ENCODE data around the gene BCAS3. TPM values are rescaled to one million over a fixed set of nuclear protein-coding genes. Genes with fewer than 3 reads are reported as not detected.
A peak's percentile ranks its signal among the peaks of the same experiment; 100 is the strongest.
"Not testable (repeated sequence)": the region's sequence is repeated elsewhere in the genome, so short reads cannot be mapped to it uniquely, and the experiment has no call there.

The BCAS3 gene
- total RNA-seq, 3 donors from 2014 or later: 21.6 to 33.4 (median 32.1) TPM

DNA sequence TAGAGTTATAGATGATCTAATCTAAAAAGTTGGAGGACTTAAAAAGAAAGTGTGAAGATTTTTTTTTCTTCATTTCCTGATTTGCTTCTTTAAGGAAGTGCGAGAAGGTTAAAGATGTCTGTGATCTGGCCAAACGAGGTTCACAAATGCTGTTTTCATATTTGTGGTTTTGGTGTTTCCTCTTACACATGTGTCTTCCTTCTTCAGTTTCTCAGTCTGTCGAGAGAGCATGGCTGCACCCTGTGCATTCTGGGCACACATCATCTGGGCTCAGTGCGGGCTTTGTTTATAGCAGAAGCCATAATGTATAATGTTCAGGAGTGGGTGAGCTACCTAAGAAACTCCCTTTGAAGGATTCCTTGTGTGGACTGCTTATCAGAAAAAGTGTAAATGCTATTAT, 461.6 kb downstream of the BCAS3 start:
- H3K4me1 ChIP-seq (ENCODE audit: low read depth): peaks cover 10% of the 10 kb centered on the region
- H3K9me3 ChIP-seq: no peaks in the 10 kb centered on the region
- peak; percentile 40 to 57 (median 56) for DNase-seq
- H3K4me3 ChIP-seq: no peak overlapping the region
- peak; percentile 94 for ATAC-seq
- intact Hi-C loops (cut with DNase I, micrococcal nuclease): no loop called here
- H3K36me3 ChIP-seq (ENCODE audit: low read depth): no peaks in the 10 kb centered on the region
- no peak for TF ChIP-seq CTCF (IDR thresholded peaks at IDR 0.05)

DNA sequence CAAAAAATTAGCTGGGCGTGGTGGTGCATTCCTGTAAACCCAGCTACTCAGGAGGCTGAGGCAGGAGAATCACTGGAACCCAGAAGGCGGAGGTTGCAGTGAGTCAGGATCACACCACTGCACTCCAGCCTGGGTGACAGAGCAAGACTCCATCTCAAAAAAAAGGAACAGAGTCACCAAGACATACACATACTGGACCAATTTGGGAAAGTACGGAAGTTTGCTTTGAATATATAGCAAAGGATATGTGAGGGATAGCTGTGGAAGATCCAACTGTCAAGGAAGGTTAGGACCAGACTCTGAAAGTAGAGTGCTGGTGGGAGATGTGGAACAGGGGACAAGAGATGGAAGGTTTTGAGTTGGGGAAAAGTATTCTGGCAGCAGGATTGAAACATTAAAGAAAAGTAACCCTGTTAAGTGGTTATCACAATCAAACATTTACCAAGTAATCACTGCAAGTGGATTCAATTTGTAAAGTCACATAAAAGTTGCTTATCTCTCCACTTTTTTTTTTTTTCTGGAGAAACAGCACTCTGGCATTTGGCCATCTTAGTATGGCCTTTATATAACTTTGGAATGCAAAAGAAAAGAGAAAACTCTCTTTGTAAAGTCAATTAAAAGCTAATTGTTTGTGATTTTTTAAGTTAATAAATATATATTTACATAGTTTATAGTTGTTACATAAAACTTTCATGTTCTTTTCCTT, 462.6 kb downstream of the BCAS3 start:
- DNase-seq (no peak), ATAC-seq (peak; percentile 9)
- H3K9me3 ChIP-seq: no peaks in the 10 kb centered on the region

GRCh38 chr17:61143026-61143425, 465.4 kb downstream of the BCAS3 start:
- intact Hi-C loops (cut with DNase I, micrococcal nuclease): no loop called here

More for the DNA sequence above, 462.6 kb downstream of the BCAS3 start:
- H3K4me3 ChIP-seq: no peak overlapping the region
- H3K36me3 ChIP-seq (ENCODE audit: low read depth): no peaks in the 10 kb centered on the region
- intact Hi-C loops (cut with DNase I, micrococcal nuclease): no loop called here
- no peak for TF ChIP-seq CTCF (IDR thresholded peaks at IDR 0.05)
- peaks cover 10% of the 10 kb centered on the region for H3K4me1 ChIP-seq (ENCODE audit: low read depth)

GRCh38 chr17:61144137-61144536, 466.5 kb downstream of the BCAS3 start:
- DNase-seq (no peak), ATAC-seq (no peak)
- TF ChIP-seq CTCF (IDR thresholded peaks at IDR 0.05): no peak
- Histone ChIP-seq H3K4me3 (no peak overlapping the region), H3K4me1 (ENCODE audit: low read depth) (peaks cover 3% of the 10 kb centered on the region), H3K9me3 (no peaks in the 10 kb centered on the region), H3K36me3 (ENCODE audit: low read depth) (no peaks in the 10 kb centered on the region)
- intact Hi-C loops (cut with DNase I, micrococcal nuclease): no loop called here

More at GRCh38 chr17:61143026-61143425, 465.4 kb downstream of the BCAS3 start:
- no peak for DNase-seq
- Histone ChIP-seq H3K4me3 (no peak overlapping the region), H3K4me1 (ENCODE audit: low read depth) (peaks cover 10% of the 10 kb centered on the region), H3K9me3 (no peaks in the 10 kb centered on the region), H3K36me3 (ENCODE audit: low read depth) (no peaks in the 10 kb centered on the region)
- ATAC-seq: no peak
- TF ChIP-seq CTCF (IDR thresholded peaks at IDR 0.05): no peak

DNA sequence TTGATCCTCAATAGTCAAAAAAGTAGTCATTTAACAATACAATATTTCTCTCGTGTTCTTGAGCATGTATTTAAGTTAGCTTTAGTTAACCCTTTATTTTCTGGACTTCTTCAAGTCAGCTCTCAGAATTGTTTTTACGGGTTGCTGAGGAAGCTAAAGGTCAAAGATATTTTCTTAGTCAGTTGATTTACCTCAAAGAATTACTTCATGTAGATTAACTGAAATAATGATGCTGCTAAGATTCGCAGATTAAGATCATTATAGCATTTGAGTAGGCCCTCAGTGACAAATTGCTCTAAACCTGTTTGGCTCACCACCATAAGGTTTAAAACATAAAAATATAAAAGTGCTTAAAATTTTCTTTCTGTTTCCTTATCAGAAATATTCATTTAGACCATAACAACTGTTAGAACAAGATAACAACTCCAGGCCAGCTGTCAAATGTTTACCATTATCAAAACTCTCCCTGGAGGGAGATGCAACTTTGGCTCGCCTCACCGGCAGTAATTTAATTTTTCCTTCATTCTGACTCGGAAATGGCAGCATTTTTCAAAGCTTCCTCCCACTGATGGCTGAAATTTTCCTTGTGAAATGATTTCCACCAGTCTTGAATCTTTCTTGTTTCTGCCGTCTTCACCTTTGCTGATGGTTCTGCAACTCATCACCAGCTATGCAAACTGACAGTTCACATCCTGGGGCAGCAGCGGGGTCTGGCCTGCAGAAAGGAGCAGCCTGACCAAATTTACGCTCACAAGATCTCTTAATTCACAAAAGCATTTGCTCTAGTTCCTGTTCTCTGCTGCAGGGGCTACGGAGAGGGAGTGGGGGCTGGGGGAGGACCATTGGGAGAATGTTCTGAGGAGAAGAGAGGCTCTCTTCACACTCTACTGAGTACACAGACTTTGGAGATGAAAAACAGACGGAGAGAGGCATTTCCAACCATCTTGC, 467.2 kb downstream of the BCAS3 start:
- intact Hi-C loops (cut with DNase I, micrococcal nuclease): no loop called here
- no peak for ATAC-seq
- Histone ChIP-seq H3K36me3 (ENCODE audit: low read depth) (no peaks in the 10 kb centered on the region), H3K4me3 (no peak overlapping the region), H3K4me1 (ENCODE audit: low read depth) (no peaks in the 10 kb centered on the region), H3K9me3 (no peaks in the 10 kb centered on the region)
- TF ChIP-seq CTCF (IDR thresholded peaks at IDR 0.05): no peak
- no peak for DNase-seq

DNA sequence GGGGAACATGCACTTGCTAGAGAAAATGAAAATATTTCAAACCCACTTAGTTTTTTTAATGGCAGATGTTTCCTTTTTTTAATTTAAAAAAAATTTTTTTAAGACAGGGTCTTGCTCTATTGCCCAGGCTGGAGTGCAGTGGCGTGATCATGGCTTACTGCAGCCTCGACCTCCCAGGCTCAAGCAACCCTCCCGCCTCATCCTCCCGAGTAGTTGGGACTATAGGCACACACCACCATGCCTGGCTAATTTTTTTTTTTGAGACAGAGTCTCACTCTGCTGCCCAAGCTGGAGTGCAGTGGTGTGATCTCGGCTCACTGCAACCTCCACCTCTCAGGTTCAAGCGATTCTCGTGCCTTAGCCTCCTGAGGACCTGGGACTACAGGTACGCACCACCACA, 469.2 kb downstream of the BCAS3 start:
- H3K4me1 ChIP-seq (ENCODE audit: low read depth); H3K36me3 ChIP-seq (ENCODE audit: low read depth); DNase-seq; H3K9me3 ChIP-seq; H3K4me3 ChIP-seq; intact Hi-C loops (cut with DNase I, micrococcal nuclease); ATAC-seq: not testable (repeated sequence)

Measured in mucosa of descending colon (tissue), 3 donors.